Endothelial cell (in vitro differentiated cells): ENCODE measurements around the gene DPRX. TPM values are rescaled to one million over a fixed set of nuclear protein-coding genes. Genes with fewer than 3 reads are reported as not detected.
"Not testable (repeated sequence)": the region's sequence is repeated elsewhere in the genome, so short reads cannot be mapped to it uniquely, and the experiment has no call there.

Experiments used
- DNase-seq: peaks from one replicate; pipeline ENCODE4 v3.0.0; 2021; ENCODE audit warnings: low spot score
- H3K27ac Mint-ChIP-seq: one replicate; pipeline ENCODE4 v1.8.0; 2021; ENCODE audit warnings: mixed read lengths, inconsistent platforms; ENCODE audit not compliant: unreplicated experiment
- H3K27me3 Mint-ChIP-seq: one replicate; pipeline ENCODE4 v1.8.0; 2021; ENCODE audit warnings: mild to moderate bottlenecking, moderate library complexity, mixed read lengths, inconsistent platforms; ENCODE audit not compliant: unreplicated experiment
- H3K36me3 Mint-ChIP-seq: one replicate; pipeline ENCODE4 v1.8.0; 2021; ENCODE audit warnings: mild to moderate bottlenecking, low read depth, mixed read lengths, inconsistent platforms; ENCODE audit not compliant: unreplicated experiment
- H3K4me1 Mint-ChIP-seq: one replicate; pipeline ENCODE4 v1.8.0; 2021; ENCODE audit warnings: mild to moderate bottlenecking, mixed read lengths, inconsistent platforms; ENCODE audit not compliant: unreplicated experiment
- H3K4me3 Mint-ChIP-seq: one replicate; pipeline ENCODE4 v1.8.0; 2021; ENCODE audit warnings: mild to moderate bottlenecking, mixed read lengths, inconsistent platforms; ENCODE audit not compliant: unreplicated experiment
- H3K9me3 Mint-ChIP-seq: one replicate; pipeline ENCODE4 v1.8.0; 2021; ENCODE audit warnings: mixed read lengths, inconsistent platforms; ENCODE audit not compliant: unreplicated experiment
- total RNA-seq: library from RNA; stranded (reverse); fragmentation: NEBNext Ultra II Directional; extraction: Animal tissue kit (Norgen Biotek cat#: 25700); gene quantifications from one replicate; pipeline ENCODE4 v1.2.1, GENCODE V29; 2021; ENCODE audit not compliant: unreplicated experiment
- TF ChIP-seq, protein P1 (sequence below): fragments of 200-600 bp; sonication (generic); IDR thresholded peaks from one replicate; pipeline ENCODE4 v1.5.0; 2021; ENCODE audit warnings: antibody characterized with exemption; ENCODE audit not compliant: unreplicated experiment

DPRX gene
- total RNA-seq, 1 donor from 2014 or later, result not detected

GRCh38 chr19:53659292-53659691 lies 27.5 kb downstream of the DPRX start:
- Mint-ChIP-seq H3K36me3 (peaks cover 8% of the 10 kb centered on the region), H3K4me1 (peaks cover 21% of the 10 kb centered on the region), H3K27ac (no peak overlapping the region), H3K9me3 (peaks cover 9% of the 10 kb centered on the region), H3K4me3 (no peak overlapping the region), H3K27me3 (peaks cover 8% of the 10 kb centered on the region)
- DNase-seq, result peak; percentile 31
- TF ChIP-seq, protein P1, sequence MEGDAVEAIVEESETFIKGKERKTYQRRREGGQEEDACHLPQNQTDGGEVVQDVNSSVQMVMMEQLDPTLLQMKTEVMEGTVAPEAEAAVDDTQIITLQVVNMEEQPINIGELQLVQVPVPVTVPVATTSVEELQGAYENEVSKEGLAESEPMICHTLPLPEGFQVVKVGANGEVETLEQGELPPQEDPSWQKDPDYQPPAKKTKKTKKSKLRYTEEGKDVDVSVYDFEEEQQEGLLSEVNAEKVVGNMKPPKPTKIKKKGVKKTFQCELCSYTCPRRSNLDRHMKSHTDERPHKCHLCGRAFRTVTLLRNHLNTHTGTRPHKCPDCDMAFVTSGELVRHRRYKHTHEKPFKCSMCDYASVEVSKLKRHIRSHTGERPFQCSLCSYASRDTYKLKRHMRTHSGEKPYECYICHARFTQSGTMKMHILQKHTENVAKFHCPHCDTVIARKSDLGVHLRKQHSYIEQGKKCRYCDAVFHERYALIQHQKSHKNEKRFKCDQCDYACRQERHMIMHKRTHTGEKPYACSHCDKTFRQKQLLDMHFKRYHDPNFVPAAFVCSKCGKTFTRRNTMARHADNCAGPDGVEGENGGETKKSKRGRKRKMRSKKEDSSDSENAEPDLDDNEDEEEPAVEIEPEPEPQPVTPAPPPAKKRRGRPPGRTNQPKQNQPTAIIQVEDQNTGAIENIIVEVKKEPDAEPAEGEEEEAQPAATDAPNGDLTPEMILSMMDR, result no peak

DNA sequence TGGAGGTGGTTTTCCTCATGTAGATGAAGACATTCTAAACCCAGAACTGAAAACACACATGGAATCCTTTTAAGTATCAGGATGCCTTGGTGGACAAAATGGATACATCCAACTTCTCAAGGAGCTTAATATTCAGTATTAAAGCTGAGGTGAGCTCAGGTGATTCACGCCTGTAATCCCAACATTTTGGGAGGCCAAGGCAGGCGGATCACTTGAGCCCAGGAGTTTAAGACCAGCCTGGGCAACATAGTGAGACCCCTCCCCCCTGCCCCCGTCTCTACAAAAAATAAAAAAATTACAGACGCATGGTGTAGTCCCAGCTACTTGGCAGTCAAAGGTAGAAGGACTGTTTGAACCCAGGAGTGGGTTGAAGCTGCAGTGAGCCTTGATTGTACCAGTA lies 28.8 kb downstream of the DPRX start:
- TF ChIP-seq, protein P1, result no peak
- Mint-ChIP-seq H3K36me3 (peaks cover 8% of the 10 kb centered on the region), H3K9me3 (peaks cover 4% of the 10 kb centered on the region), H3K4me1 (peaks cover 21% of the 10 kb centered on the region), H3K27me3 (peaks cover 8% of the 10 kb centered on the region), H3K4me3 (no peak overlapping the region), H3K27ac (no peak overlapping the region)
- no peak for DNase-seq

GRCh38 chr19:53662209-53662608 lies 30.4 kb downstream of the DPRX start:
- Mint-ChIP-seq H3K4me3 (peak overlapping the region; percentile 19), H3K9me3 (no peaks in the 10 kb centered on the region), H3K27me3 (peaks cover 7% of the 10 kb centered on the region), H3K36me3 (peaks cover 5% of the 10 kb centered on the region), H3K27ac (no peak overlapping the region), H3K4me1 (peaks cover 21% of the 10 kb centered on the region)
- TF ChIP-seq, protein P1, result no peak
- no peak for DNase-seq

GRCh38 chr19:53664152-53664551 lies 32.4 kb downstream of the DPRX start:
- TF ChIP-seq, protein P1, result no peak
- DNase-seq, result no peak
- Mint-ChIP-seq H3K27ac (peak overlapping the region; percentile 18), H3K4me3 (no peak overlapping the region), H3K9me3 (no peaks in the 10 kb centered on the region), H3K4me1 (peaks cover 16% of the 10 kb centered on the region), H3K27me3 (peaks cover 3% of the 10 kb centered on the region), H3K36me3 (no peaks in the 10 kb centered on the region)

GRCh38 chr19:53664760-53665159 lies 33.0 kb downstream of the DPRX start:
- no peaks in the 10 kb centered on the region for H3K36me3 Mint-ChIP-seq

GRCh38 chr19:53666331-53666730 lies 34.5 kb downstream of the DPRX start:
- H3K4me1 Mint-ChIP-seq, H3K9me3 Mint-ChIP-seq, H3K36me3 Mint-ChIP-seq, H3K4me3 Mint-ChIP-seq, H3K27me3 Mint-ChIP-seq, DNase-seq, H3K27ac Mint-ChIP-seq: not testable (repeated sequence)

More at GRCh38 chr19:53664760-53665159, 33.0 kb downstream of the DPRX start:
- H3K27me3 Mint-ChIP-seq, result peaks cover 3% of the 10 kb centered on the region
- H3K4me3 Mint-ChIP-seq, result no peak overlapping the region
- no peak overlapping the region for H3K27ac Mint-ChIP-seq
- DNase-seq, result no peak
- H3K9me3 Mint-ChIP-seq, result no peaks in the 10 kb centered on the region
- TF ChIP-seq, protein P1, result no peak
- H3K4me1 Mint-ChIP-seq, result peaks cover 16% of the 10 kb centered on the region

GRCh38 chr19:53668804-53669203 lies 37.0 kb downstream of the DPRX start:
- not testable (repeated sequence) for H3K27me3 Mint-ChIP-seq, H3K36me3 Mint-ChIP-seq, H3K27ac Mint-ChIP-seq, H3K4me3 Mint-ChIP-seq, DNase-seq, H3K4me1 Mint-ChIP-seq, H3K9me3 Mint-ChIP-seq
